HEK293 (cell line): ENCODE results near the gene SBSN.
A peak's percentile ranks its signal among the peaks of the same experiment; 100 is the strongest.

ENCODE experiments used
- CTCF ChIA-PET: fragments of 350-600 bp; formaldehyde crosslinking; extraction: SDS; loops from one replicate; lab custom pipeline; 2021; ENCODE audit warnings: antibody characterized with exemption; lab: Yijun Ruan, JAX
- POLR2A ChIA-PET: fragments of 300-600 bp; formaldehyde crosslinking; extraction: SDS; loops from one replicate; lab custom pipeline; 2020; ENCODE audit warnings: antibody characterized with exemption, inconsistent platforms; lab: Yijun Ruan, JAX
- H3K27ac ChIP-seq: fragments of 200-500 bp; sonication (Bioruptor generic); 2 replicates; pipeline ENCODE4 v1.5.1; 2014; ENCODE audit warnings: low read depth, low read length, control low read depth, inconsistent platforms; ENCODE audit errors: extremely low read depth
- H3K36me3 ChIP-seq, 2 experiments: fragments of 200-500 bp in 1 of 2; sonication (Bioruptor generic) in 1 of 2; 1 replicate in 1 of 2; 2 replicates in 1 of 2; pipeline ENCODE4 v1.5.1; 2014 to 2017; ENCODE audit warnings: inconsistent platforms in 2 of 2, low read length in 2 of 2; ENCODE audit not compliant: control insufficient read depth in 2 of 2, insufficient read depth in 1 of 2
- H3K4me1 ChIP-seq: fragments of 200-500 bp; sonication (Bioruptor generic); 2 replicates; pipeline ENCODE4 v1.5.1; 2014; ENCODE audit warnings: mild to moderate bottlenecking, low read length, inconsistent platforms; ENCODE audit not compliant: control insufficient read depth, insufficient read depth
- H3K4me3 ChIP-seq: 2 replicates; pipeline ENCODE4 v1.5.1; 2011; ENCODE audit warnings: low read depth, mild to moderate bottlenecking, control low read depth, low read length, moderate library complexity
- H3K9me3 ChIP-seq: fragments of 200-500 bp; sonication (Bioruptor generic); 2 replicates; pipeline ENCODE4 v1.5.1; 2014; ENCODE audit warnings: low read depth, low read length, inconsistent platforms; ENCODE audit not compliant: control insufficient read depth, insufficient read depth
- BCL6B ChIP-seq: fragments of 450-650 bp; formaldehyde crosslinking; IDR thresholded peaks from 2 replicates; pipeline ENCODE4 v1.5.1; 2017; ENCODE audit warnings: missing biosample characterization, missing genetic modification characterization
- EGR2 ChIP-seq: fragments of 450-650 bp; formaldehyde crosslinking; IDR thresholded peaks from 2 replicates; pipeline ENCODE4 v1.5.1; 2016; ENCODE audit warnings: low read depth, missing biosample characterization, missing genetic modification characterization
- KLF17 ChIP-seq: fragments of 450-650 bp; formaldehyde crosslinking; IDR thresholded peaks from 2 replicates; pipeline ENCODE4 v1.5.1; 2016; ENCODE audit warnings: missing biosample characterization, missing genetic modification characterization
- KLF8 ChIP-seq: fragments of 450-650 bp; formaldehyde crosslinking; IDR thresholded peaks from 2 replicates; pipeline ENCODE4 v1.5.1; 2016; ENCODE audit warnings: missing biosample characterization, missing genetic modification characterization
- PRDM10 ChIP-seq: fragments of 450-650 bp; formaldehyde crosslinking; IDR thresholded peaks from 2 replicates; pipeline ENCODE4 v1.5.1; 2016; ENCODE audit warnings: missing biosample characterization, missing genetic modification characterization
- PRDM2 ChIP-seq: fragments of 450-650 bp; formaldehyde crosslinking; IDR thresholded peaks from 2 replicates; pipeline ENCODE4 v1.5.1; 2016; ENCODE audit warnings: missing biosample characterization, missing genetic modification characterization, borderline replicate concordance
- WT1 ChIP-seq: fragments of 450-650 bp; formaldehyde crosslinking; IDR thresholded peaks from 2 replicates; pipeline ENCODE4 v1.5.1; 2016; ENCODE audit warnings: missing biosample characterization, missing genetic modification characterization
- ZBTB17 ChIP-seq: fragments of 450-650 bp; formaldehyde crosslinking; IDR thresholded peaks from 2 replicates; pipeline ENCODE4 v1.5.1; 2016; ENCODE audit warnings: missing biosample characterization, missing genetic modification characterization
- ZFP69B ChIP-seq: fragments of 450-650 bp; formaldehyde crosslinking; IDR thresholded peaks from 2 replicates; pipeline ENCODE4 v1.5.1; 2016; ENCODE audit warnings: missing biosample characterization, missing genetic modification characterization
- ZNF157 ChIP-seq: fragments of 450-650 bp; formaldehyde crosslinking; IDR thresholded peaks from 2 replicates; pipeline ENCODE4 v1.5.1; 2016; ENCODE audit warnings: missing biosample characterization, missing genetic modification characterization
- ZNF433 ChIP-seq: fragments of 450-650 bp; formaldehyde crosslinking; IDR thresholded peaks from 2 replicates; pipeline ENCODE4 v1.5.1; 2016; ENCODE audit warnings: missing biosample characterization, missing genetic modification characterization, low read depth
- ZNF501 ChIP-seq: fragments of 450-650 bp; formaldehyde crosslinking; IDR thresholded peaks from 2 replicates; pipeline ENCODE4 v1.5.1; 2016; ENCODE audit warnings: missing biosample characterization, missing genetic modification characterization
- ZNF529 ChIP-seq: fragments of 450-650 bp; formaldehyde crosslinking; IDR thresholded peaks from 2 replicates; pipeline ENCODE4 v1.5.1; 2017; ENCODE audit warnings: missing genetic modification characterization, missing biosample characterization; ENCODE audit not compliant: insufficient replicate concordance
- ZNF610 ChIP-seq: fragments of 450-650 bp; formaldehyde crosslinking; IDR thresholded peaks from 2 replicates; pipeline ENCODE4 v1.5.1; 2016; ENCODE audit warnings: missing biosample characterization, missing genetic modification characterization, borderline replicate concordance
- ZNF623 ChIP-seq: fragments of 450-650 bp; formaldehyde crosslinking; IDR thresholded peaks from 2 replicates; pipeline ENCODE4 v1.5.1; 2016; ENCODE audit warnings: missing biosample characterization, missing genetic modification characterization
- ZNF670 ChIP-seq: fragments of 450-650 bp; formaldehyde crosslinking; IDR thresholded peaks from 2 replicates; pipeline ENCODE4 v1.5.1; 2016; ENCODE audit warnings: missing biosample characterization, missing genetic modification characterization, low read depth

Gene SBSN

GRCh38 chr19:35507561-35507960 lies 20.6 kb downstream of the SBSN start:
- POLR2A ChIA-PET = interaction anchor here (2.1 kb wide), 1 partner anchor 12 kb away, joined by 7 read pairs; no protein-coding TSS in a partner anchor
- Histone ChIP-seq H3K27ac (no peak overlapping the region), H3K4me1 (peaks cover 15% of the 10 kb centered on the region), H3K4me3 (no peak overlapping the region), H3K36me3 (peaks cover 7 to 41% of the 10 kb centered on the region in 2 experiments), H3K9me3 (no peaks in the 10 kb centered on the region; the same call in 1 of the 2 replicates)
- CTCF ChIA-PET = interaction anchor here (0.7 to 9.8 kb wide), 7 partner anchors 10 to 155 kb away, joined by 3 to 176 read pairs (median 10); partner anchors contain the start of gene KRTDAP
- TF ChIP-seq ZNF157 (tag by site-specific recombination) = no peak
- peak; percentile 61 for TF ChIP-seq PRDM10

GRCh38 chr19:35506011-35506410 lies 22.1 kb downstream of the SBSN start:
- ChIA-PET CTCF (interaction anchor here (0.6 to 9.8 kb wide), 7 partner anchors 9 to 153 kb away, joined by 3 to 176 read pairs (median 5); partner anchors contain the start of gene KRTDAP), POLR2A (interaction anchor here (0.6 to 2.5 kb wide), 5 partner anchors 9 to 283 kb away, joined by 3 to 7 read pairs (median 3); partner anchors contain the start of gene COX6B1)
- H3K9me3 ChIP-seq = no peaks in the 10 kb centered on the region; the same call in 1 of the 2 replicates
- TF ChIP-seq ZNF623 (tag by site-specific recombination) (no peak), ZNF670 (no peak), KLF8 (tag by site-specific recombination) (no peak), WT1 (no peak), ZNF501 (tag by site-specific recombination) (no peak)
- peaks cover 18% of the 10 kb centered on the region for H3K4me1 ChIP-seq
- H3K27ac ChIP-seq = no peak overlapping the region
- H3K36me3 ChIP-seq = peaks cover 7 to 56% of the 10 kb centered on the region in 2 experiments
- H3K4me3 ChIP-seq = no peak overlapping the region

GRCh38 chr19:35502751-35503150 lies 25.4 kb downstream of the SBSN start:
- POLR2A ChIA-PET = interaction anchor here (0.6 kb wide), 1 partner anchor 43 kb away, joined by 3 read pairs; no protein-coding TSS in a partner anchor

More at GRCh38 chr19:35502751-35503150, 25.4 kb downstream of the SBSN start:
- TF ChIP-seq ZNF529 (tag by site-specific recombination) = no peak
- TF ChIP-seq ZBTB17 (tag by site-specific recombination) = no peak
- peak; percentile 56; the same call in 1 of the 2 replicates for TF ChIP-seq EGR2 (tag by site-specific recombination)
- TF ChIP-seq KLF17 = 0 out of 2 replicates have a peak, but pooled peaks have one; percentile 32
- TF ChIP-seq BCL6B (tag by site-specific recombination) = no peak
- TF ChIP-seq ZNF501 (tag by site-specific recombination) = no peak
- no peak for TF ChIP-seq ZNF433
- TF ChIP-seq PRDM2 (tag by site-specific recombination) = no peak
- no peak for TF ChIP-seq ZNF670
- TF ChIP-seq ZNF610 (tag by site-specific recombination) = no peak
- 0 out of 2 replicates have a peak, but pooled peaks have one; percentile 23 for TF ChIP-seq ZFP69B
- Histone ChIP-seq H3K9me3 (no peaks in the 10 kb centered on the region), H3K4me3 (no peak overlapping the region), H3K4me1 (peaks cover 3% of the 10 kb centered on the region; the same call in 1 of the 2 replicates), H3K27ac (no peak overlapping the region), H3K36me3 (peaks cover 11 to 63% of the 10 kb centered on the region in 2 experiments)
- CTCF ChIA-PET = interaction anchor here (1.2 to 9.8 kb wide), 2 partner anchors 8 kb away, joined by 8 to 176 read pairs; partner anchors contain the start of gene KRTDAP
